Breast epithelium (tissue), 3 donors: ENCODE results near the gene MBOAT2.

Source experiments
- POLR2AphosphoS5 ChIP-seq, 3 donors: sonication (generic); formaldehyde crosslinking; IDR thresholded peaks; one replicate each; pipeline ENCODE4 v1.6.1; 2017; ENCODE audit warnings: antibody characterized with exemption in 3 of 3
- TF ChIP-seq, protein P1 (sequence below), 3 donors: fragments of 450-650 bp; IDR thresholded peaks; one replicate each; pipeline ENCODE4 v1.5.1; 2016 to 2017; ENCODE audit warnings: antibody characterized with exemption in 3 of 3, mild to moderate bottlenecking in 3 of 3, moderate library complexity in 3 of 3

DNA sequence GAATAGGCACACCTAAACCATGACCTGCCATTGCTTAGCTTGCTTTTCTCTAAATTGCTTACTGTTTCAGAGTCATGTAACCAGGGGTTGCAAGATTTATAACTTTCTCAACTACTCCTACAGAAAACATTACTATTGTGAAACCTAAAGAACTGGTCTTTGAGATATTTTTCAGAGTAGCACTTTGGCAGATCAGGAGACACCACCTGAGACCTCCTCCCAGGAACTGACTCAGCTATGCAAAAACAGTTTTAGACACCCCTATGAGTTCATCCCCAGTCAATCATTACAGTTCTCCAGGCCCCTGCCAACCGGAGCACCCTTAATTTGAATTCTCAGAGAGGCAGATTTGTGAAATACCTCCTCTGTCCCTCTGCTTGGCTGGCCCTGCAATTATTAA, 80.3 kb downstream of the MBOAT2 start:
- TF ChIP-seq, protein P1, sequence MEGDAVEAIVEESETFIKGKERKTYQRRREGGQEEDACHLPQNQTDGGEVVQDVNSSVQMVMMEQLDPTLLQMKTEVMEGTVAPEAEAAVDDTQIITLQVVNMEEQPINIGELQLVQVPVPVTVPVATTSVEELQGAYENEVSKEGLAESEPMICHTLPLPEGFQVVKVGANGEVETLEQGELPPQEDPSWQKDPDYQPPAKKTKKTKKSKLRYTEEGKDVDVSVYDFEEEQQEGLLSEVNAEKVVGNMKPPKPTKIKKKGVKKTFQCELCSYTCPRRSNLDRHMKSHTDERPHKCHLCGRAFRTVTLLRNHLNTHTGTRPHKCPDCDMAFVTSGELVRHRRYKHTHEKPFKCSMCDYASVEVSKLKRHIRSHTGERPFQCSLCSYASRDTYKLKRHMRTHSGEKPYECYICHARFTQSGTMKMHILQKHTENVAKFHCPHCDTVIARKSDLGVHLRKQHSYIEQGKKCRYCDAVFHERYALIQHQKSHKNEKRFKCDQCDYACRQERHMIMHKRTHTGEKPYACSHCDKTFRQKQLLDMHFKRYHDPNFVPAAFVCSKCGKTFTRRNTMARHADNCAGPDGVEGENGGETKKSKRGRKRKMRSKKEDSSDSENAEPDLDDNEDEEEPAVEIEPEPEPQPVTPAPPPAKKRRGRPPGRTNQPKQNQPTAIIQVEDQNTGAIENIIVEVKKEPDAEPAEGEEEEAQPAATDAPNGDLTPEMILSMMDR (IDR thresholded peaks at IDR 0.05) = no peak
- TF ChIP-seq POLR2AphosphoS5 (IDR thresholded peaks at IDR 0.05) = no peak
